Measurements from ENCODE around the gene TUBA4A.

GRCh38 chr2:219277703-219278654 lies 24.3 kb upstream of the TUBA4A start:
- TF ChIP-seq CTCF (IDR thresholded peaks at IDR 0.05) (peak; percentile 96 to 100 (median 99)), POLR2AphosphoS5 (IDR thresholded peaks at IDR 0.05) (no peak), POLR2A (IDR thresholded peaks at IDR 0.05) (no peak), EP300 (IDR thresholded peaks at IDR 0.05; ENCODE audit: low read depth) (no peak)
